Stimulated activated CD8-positive, alpha-beta memory T cell treated with anti-CD3 and anti-CD28 coated beads, Interleukin-12 subunit alpha, Interleukin-12 subunit beta, amount 100 ng/mL, for 1 hour (primary cell): ENCODE results near the gene HIGD2A.

Source experiments
- DNase-seq: peaks from one replicate; pipeline ENCODE4 v3.0.0-alpha.2; 2020; ENCODE audit warnings: low read depth

Gene HIGD2A, protein sequence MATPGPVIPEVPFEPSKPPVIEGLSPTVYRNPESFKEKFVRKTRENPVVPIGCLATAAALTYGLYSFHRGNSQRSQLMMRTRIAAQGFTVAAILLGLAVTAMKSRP

GRCh38 chr5:176388444-176389134 lies at the start of gene HIGD2A, which contains the start of gene NOP16:
Gene HIGD2A (plus strand): TSS chr5:176388751. CDS start chr5:176388820, 69 bp downstream.
Gene NOP16 (minus strand): TSS chr5:176388598. CDS start chr5:176388539, 59 bp downstream.
- DNase-seq: peak; percentile 99

- no peak for DNase-seq
These were observed 49.2 kb upstream of the HIGD2A start for GRCh38 chr5:176339304-176339703.

DNA sequence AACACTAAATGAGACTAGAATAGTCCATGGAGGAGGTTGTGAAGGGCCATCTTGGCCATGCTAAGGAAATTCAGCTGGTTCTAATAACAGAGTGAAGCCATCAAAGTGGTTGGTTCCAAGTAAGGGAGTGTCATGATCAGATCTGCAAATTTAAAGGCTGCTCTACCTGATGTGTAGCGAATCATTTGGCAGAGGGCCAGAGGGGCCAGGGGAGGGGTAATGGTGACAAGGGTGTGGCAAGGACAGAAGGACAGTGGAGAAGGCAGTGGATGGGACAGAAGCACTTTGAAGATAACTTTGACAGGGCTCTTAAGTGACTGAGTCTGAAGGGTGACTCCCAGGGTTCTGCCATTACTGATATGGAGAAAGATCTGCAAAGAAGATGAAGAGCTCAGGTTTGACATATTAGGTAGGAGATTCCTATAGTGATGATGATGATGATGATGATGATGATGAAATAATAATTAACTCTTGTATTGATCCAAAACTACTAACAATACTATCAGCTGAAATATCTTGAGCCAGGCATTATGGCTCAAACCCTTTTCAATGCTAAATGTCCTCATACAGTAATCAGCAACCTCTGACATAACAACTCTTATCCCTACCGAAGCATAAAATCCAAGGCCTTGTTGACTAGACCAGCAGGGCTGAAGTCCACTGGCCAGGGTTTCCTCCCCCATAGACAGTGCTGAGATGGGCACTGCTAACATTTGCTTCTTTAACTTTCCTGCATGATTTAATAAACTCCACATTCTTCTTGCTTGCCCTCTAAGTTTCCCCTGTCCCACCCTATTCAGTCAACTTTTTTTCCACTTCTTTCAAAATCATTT lies 47.0 kb upstream of the HIGD2A start:
- DNase-seq: no peak

- DNase-seq: no peak
These were observed 46.4 kb upstream of the HIGD2A start for GRCh38 chr5:176342158-176342483.

- no peak for DNase-seq
These were observed 45.6 kb upstream of the HIGD2A start for GRCh38 chr5:176342766-176343458.

- no peak for DNase-seq
These were observed 38.1 kb upstream of the HIGD2A start for GRCh38 chr5:176350416-176350815.

DNA sequence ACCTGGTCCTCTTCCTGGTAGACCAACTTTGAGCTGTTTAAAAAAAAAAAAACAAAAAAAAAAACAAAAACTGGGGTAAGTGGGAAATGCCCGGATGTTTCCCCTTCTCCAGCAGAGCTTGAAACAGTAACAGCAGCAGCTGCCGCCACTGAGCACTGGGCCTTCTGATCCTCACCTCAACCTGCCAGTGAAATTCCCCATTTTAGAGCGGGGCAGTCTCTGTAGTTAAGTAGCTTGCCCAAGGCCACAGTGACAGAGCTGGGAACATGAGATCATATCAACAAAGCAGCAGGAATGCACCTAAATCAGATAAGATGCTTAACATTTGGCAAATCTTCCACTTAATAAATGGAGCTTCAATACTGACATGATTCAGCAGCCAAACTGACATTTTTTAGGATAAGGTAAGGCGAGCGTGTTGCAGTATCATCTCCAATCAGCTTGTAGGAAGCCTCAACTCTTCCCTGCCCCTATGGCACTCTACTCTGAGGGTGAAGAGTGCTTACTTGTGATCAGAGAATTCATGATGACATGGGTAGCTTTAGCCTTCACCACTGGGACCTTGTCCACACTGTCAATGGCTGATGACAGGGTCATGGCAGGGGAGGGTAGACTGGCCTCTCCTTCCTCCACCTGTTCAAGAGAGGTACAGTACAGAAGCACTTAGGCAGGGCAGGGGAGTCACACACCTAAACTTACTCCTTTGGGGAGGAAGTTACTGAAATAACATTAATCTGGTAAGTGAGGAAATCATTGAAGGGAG lies 36.3 kb upstream of the HIGD2A start:
- no peak for DNase-seq

DNA sequence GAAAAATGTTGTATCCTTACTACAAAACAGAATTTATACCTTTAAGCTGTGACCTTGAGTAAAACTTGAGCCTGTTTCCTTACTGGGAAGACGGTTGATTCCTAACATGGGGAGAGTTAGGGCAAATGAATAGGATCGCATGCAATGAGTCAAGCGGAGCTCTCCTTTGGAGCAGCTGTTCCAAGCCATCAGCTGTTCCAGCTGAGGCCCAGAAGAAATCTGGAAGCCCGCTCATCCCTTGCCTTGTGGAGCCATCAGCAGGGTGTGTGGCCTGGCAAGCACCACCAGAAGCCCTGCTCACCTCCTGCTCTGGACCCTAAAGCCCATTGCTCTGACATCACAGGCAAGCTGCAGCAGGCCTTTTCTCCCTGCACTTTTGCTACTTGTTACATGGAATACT lies 35.0 kb upstream of the HIGD2A start:
- DNase-seq: no peak

DNA sequence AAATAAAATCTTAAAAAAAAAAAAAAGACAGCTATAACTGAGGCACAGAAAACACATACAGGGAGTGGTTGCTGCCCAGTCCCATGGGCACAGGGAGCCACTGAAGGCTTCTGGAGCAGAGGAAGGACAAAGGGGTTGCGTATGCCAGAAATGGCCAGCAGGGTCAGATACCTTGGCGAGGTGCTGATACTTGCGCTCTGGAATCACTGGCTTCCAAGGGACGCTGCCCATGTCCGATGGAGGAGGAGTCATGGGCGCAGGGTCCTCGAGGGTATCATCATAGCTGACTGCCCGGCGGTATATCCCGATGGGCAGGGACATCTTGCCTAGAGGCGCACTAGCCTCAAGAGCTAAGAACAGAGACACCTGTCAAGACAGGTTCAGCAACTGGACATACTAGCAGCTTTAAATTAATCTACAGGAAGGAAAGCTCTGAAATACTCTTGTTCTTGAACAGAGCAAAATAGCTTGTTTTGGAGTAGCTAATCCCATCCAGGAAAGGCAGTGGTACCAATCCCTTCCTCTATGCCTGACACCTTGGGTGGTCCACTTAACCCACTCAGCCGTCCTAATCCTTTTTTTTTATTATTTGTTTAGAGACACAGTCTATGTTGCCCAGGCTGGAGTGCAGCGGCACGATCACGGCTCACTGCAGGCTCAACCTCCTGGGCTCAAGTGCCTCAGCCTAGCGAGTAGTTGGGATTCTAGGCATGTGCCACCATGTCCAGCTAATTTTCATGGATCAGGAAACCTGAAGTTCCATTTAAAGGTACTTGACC lies 33.0 kb upstream of the HIGD2A start:
- no peak for DNase-seq

GRCh38 chr5:176356179-176356566 lies 32.4 kb upstream of the HIGD2A start:
- DNase-seq: no peak

DNA sequence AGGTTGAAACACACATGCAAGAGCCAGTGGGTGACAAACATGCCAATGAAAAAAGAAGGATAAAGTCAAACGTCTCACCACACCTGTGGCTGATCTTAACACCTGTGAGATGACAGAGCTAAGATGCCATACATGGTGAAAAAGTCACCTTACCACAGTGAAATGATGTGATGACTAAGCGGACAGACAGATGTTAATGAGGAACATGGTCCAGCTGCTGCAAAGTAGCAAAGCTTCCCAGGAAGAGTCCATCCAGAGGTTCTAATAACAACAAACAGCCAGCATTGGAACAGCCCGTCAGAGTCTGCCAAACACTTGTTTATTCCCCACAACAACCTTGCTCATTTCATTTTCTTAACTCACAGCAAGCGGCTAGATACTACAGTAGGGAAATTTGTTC lies 28.9 kb upstream of the HIGD2A start:
- DNase-seq: no peak

GRCh38 chr5:176360894-176361436 lies 27.6 kb upstream of the HIGD2A start:
- no peak for DNase-seq

GRCh38 chr5:176361437-176362232 lies 26.9 kb upstream of the HIGD2A start, which contains the start of gene KIAA1191:
Gene KIAA1191 (minus strand): TSS chr5:176361764. CDS start chr5:176359508, 2,256 bp downstream.
- DNase-seq: peak; percentile 88

- no peak for DNase-seq
These were observed 26.4 kb upstream of the HIGD2A start for GRCh38 chr5:176362233-176362490.

DNA sequence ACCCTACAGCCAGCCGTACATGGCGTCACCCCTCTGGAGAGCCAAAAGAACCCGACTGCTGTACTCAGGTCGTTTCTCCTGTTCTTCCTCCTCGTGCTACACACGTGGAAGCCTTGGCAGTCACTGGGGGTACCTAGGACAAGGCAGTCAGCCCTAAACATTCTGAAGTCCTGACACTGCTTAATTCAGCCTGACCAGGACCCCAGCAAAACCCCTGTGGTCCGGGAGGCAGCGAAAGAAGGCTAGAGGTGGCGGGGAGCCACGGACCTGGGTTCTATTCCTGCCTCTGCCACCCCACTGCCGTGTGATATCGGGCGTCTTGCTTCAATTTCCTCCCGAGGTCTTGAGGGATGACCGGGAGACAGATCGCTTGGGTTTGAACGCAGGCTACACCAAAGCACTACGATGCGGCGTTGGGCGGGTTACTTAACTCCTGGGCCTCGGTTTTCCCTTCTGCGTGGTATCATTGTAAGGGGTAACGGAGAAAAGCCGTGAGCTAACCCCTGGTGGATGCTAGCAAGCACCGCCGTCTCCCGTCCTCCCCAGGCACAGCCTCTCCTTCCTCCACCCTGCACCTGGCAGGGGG lies 23.7 kb upstream of the HIGD2A start:
- no peak for DNase-seq

DNA sequence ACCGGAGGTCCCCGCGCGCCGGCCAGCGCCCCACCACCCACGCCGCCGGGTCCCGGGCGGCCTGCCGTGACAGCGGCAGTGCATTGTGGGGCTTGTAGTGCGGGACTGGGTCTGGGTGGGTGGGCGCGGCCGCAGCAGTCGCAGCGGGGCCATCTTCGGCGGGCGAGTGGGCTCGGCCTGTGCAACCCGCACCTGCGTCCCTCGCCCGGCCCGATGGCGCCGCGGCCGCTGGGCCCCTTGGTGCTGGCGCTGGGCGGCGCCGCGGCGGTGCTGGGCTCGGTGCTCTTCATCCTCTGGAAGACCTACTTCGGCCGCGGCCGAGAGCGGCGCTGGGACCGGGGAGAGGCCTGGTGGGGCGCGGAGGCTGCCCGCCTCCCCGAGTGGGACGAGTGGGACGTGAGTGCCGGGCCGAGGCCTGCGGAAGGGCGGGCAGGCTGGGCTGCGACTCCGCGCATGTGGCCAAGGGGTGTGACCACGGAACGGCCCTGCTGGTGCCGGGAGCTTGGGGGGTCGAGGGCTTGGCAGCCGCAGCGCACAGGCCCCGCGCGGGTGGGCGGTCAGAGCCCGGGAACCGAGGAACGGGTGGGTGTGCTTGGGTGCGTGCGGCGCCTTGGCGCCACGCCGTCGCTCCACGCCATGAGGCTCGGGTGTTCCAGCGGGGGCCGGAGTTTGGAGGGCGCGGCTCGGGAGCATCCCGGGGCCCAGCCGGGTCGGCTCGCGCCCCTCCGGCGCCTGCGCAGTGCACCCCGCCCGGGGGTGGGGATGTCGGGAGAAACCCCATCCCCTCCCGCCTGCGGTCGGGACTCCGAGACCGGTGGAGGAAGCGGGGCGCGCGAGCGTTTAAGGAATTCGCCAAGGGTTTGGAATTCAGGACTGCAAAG lies 23.0 kb upstream of the HIGD2A start, which contains the start of gene ARL10:
Gene ARL10, plus strand, starts transcription at position 137 of the 881 bp plus-strand sequence. Its CDS starts 77 bp downstream, at position 214.
- DNase-seq: no peak

- no peak for DNase-seq
These were observed 22.2 kb upstream of the HIGD2A start for GRCh38 chr5:176366232-176366894.

DNA sequence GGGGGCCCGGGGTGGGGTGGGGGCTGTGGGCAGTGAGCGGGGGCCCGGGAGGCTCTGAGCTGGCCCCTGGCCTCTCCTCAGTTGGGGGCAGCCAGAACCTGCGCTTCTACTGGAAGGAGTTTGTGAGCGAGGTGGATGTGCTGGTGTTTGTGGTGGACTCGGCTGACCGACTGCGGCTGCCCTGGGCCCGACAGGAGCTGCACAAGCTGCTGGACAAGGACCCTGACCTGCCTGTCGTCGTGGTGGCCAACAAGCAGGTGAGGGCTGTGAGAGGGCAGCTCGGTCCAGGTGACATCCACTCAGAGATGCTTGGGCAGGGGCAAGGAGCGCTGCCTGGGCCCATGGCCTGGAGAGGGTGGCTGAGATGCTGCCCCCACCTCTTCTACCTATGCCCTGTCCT lies 19.8 kb upstream of the HIGD2A start:
- no peak for DNase-seq
